ENCODE results near the gene TRAF2.

- TF ChIP-seq TAF1 (IDR thresholded peaks at IDR 0.05; ENCODE audit: low read depth, low read length) (no peak), POLR2A (IDR thresholded peaks at IDR 0.05; ENCODE audit: low read depth, low read length) (no peak), POLR2AphosphoS5 (IDR thresholded peaks at IDR 0.05; ENCODE audit: low read depth, low read length) (no peak), SPI1 (IDR thresholded peaks at IDR 0.05; ENCODE audit: low read depth, low read length) (no peak), PAX5 (IDR thresholded peaks at IDR 0.05; ENCODE audit: insufficient read depth, low read length, severe bottlenecking) (no peak)
Observed at GRCh38 chr9:136930014-136930413, 43.7 kb downstream of the TRAF2 start.
